Measurements from ENCODE around the gene SLCO2A1.

DNA sequence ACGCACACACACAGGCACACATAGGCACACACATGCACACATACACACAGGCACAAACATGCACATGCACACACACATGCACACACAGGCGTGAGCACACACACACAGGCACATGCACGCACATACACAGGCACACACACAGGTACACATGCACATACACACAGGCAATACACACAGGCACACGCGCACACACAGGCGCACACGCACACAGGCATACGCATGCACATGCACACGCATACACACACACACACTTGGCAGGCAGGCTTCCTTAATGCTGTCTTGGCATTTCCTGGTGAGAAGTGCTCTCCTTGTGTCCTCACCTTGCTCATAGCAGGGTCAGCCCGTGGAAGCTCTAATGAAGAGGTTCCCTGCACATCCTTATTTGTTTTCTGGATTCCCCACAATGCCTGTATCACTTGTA, 8.4 kb upstream of the SLCO2A1 start:
- TF ChIP-seq, protein P1, sequence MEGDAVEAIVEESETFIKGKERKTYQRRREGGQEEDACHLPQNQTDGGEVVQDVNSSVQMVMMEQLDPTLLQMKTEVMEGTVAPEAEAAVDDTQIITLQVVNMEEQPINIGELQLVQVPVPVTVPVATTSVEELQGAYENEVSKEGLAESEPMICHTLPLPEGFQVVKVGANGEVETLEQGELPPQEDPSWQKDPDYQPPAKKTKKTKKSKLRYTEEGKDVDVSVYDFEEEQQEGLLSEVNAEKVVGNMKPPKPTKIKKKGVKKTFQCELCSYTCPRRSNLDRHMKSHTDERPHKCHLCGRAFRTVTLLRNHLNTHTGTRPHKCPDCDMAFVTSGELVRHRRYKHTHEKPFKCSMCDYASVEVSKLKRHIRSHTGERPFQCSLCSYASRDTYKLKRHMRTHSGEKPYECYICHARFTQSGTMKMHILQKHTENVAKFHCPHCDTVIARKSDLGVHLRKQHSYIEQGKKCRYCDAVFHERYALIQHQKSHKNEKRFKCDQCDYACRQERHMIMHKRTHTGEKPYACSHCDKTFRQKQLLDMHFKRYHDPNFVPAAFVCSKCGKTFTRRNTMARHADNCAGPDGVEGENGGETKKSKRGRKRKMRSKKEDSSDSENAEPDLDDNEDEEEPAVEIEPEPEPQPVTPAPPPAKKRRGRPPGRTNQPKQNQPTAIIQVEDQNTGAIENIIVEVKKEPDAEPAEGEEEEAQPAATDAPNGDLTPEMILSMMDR (IDR thresholded peaks at IDR 0.05) = no peak
- TF ChIP-seq POLR2A (IDR thresholded peaks at IDR 0.05) = no peak
- TF ChIP-seq POLR2AphosphoS5 (IDR thresholded peaks at IDR 0.05) = peak in 2 of 3 donors; percentile 12 to 16
